GM12865 (cell line): ENCODE measurements around the gene ZNF19.

Experiments
- DNase-seq: peaks from one replicate; pipeline ENCODE4 v3.0.0; 2010; ENCODE audit warnings: low read depth
- H3K4me3 ChIP-seq: 2 replicates; pipeline ENCODE4 v1.5.1; 2011; ENCODE audit warnings: mild to moderate bottlenecking, low read depth, low read length, control low read depth
- TF ChIP-seq, protein P1 (sequence below): IDR thresholded peaks from 2 replicates; pipeline ENCODE4 v1.5.1; 2011; ENCODE audit warnings: low read length, control low read depth, low read depth, inconsistent platforms; ENCODE audit not compliant: insufficient read depth; ENCODE audit errors: missing control alignments

ZNF19 gene

DNA sequence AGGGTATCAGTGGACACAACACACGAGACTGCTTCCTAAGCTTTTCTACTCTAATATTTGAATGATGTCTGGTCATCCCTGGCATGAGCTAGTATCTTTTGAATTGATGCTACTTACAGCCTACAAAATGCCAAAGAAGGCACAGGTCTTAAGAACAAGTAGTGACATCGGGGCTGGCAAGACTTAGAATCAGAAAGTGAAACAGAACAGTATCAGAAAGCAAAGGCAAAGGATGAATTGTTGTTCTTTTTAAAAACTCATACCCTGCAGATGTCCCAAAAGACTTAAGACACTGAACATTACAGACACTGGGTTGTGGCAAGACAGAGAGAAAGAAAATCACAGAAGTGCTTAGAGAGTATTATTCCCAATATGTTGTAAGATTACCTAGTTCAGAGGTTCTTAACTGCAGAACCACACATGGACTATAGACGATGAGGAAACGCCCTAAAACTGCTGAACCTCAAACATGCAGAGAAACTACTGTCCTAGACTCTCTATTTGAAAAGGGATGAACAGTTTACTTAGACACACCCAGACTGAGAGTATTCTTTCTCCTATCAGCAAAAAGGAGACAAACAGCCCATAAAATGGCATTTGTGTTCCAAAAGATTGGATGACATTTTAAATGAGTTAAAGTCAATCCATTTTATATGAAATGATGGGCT, 12.5 kb downstream of the ZNF19 start:
- TF ChIP-seq, protein P1, sequence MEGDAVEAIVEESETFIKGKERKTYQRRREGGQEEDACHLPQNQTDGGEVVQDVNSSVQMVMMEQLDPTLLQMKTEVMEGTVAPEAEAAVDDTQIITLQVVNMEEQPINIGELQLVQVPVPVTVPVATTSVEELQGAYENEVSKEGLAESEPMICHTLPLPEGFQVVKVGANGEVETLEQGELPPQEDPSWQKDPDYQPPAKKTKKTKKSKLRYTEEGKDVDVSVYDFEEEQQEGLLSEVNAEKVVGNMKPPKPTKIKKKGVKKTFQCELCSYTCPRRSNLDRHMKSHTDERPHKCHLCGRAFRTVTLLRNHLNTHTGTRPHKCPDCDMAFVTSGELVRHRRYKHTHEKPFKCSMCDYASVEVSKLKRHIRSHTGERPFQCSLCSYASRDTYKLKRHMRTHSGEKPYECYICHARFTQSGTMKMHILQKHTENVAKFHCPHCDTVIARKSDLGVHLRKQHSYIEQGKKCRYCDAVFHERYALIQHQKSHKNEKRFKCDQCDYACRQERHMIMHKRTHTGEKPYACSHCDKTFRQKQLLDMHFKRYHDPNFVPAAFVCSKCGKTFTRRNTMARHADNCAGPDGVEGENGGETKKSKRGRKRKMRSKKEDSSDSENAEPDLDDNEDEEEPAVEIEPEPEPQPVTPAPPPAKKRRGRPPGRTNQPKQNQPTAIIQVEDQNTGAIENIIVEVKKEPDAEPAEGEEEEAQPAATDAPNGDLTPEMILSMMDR: no peak
- no peak overlapping the region for H3K4me3 ChIP-seq
- no peak for DNase-seq

DNA sequence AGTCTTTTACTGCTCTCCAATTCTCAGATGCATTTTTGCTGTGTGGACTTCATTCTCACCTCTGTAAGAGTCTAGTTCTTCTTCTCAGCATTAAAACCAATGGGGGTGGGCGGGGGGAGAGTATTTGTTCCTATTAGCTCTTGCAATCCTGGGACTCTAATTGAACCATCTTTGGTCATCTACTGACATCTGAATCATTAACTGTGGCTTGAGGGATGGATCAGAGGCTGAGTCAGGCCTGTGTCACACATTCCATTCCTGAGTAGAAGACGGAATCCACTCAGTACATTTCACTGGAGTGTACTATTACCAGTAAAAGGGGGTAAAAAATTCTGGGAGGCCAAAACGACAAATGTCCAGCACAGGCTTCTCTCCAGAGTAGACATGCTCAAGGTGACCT, 14.3 kb downstream of the ZNF19 start:
- no peak overlapping the region for H3K4me3 ChIP-seq
- TF ChIP-seq, protein P1: no peak
- no peak for DNase-seq

DNA sequence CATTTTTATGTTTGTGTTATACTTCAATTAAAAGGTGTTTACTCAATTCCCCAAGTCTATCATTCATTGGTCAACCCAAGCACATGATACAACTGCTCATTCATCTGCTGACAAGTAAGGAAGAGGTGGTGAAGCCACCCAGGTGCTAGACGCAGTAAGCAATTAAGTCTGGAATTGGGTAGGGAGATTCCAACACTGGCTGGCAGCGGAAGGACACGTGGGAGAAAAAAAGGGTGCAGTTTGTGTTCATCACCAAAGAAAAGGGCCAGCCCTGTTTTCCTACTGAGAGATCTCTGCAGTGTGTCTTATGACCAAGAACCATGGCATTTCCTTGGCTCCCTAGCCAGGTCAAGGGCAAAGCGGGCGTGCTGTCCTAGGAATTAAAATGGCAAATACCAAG, 15.2 kb downstream of the ZNF19 start:
- TF ChIP-seq, protein P1: no peak
- no peak overlapping the region for H3K4me3 ChIP-seq
- no peak for DNase-seq

DNA sequence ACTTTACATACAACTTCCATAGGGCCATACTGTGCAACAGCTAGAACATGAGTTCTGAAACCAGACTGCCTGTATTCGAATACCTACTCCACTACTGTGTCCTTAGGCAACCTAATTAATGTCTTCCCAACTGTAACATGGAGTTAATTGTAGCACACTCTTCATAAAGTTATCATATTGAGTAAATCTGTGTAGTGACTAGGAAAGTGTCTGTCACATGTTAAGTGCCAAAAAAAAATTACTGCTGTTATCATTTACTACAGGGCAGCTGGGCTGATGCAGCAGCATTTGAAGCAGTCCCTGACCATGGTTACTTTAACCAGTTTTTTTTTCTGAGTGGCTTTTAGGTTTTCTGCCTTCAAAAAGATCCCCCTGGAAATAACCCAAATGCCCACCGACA, 16.2 kb downstream of the ZNF19 start:
- TF ChIP-seq, protein P1: no peak
- no peak for DNase-seq
- no peak overlapping the region for H3K4me3 ChIP-seq

DNA sequence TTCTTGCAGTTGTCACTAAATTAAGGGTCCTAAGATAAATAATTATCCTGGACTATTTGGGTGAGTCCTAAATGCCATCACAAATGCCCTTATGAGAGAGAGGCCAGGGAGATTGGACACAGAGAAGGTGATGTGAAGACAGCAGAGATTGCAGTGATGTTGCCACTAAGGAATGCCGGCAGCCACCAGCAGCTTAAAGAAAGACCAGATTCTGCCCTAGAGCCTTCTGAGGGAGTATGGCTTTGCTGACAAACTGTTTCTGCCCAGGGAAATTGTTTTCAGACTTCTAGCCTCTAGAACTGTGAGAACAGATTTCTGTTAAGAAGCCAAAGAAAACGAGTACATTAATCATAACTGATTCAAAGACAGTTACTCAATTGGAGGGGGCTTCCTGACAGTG, 17.1 kb downstream of the ZNF19 start:
- H3K4me3 ChIP-seq: no peak overlapping the region
- DNase-seq: no peak
- TF ChIP-seq, protein P1: no peak

DNA sequence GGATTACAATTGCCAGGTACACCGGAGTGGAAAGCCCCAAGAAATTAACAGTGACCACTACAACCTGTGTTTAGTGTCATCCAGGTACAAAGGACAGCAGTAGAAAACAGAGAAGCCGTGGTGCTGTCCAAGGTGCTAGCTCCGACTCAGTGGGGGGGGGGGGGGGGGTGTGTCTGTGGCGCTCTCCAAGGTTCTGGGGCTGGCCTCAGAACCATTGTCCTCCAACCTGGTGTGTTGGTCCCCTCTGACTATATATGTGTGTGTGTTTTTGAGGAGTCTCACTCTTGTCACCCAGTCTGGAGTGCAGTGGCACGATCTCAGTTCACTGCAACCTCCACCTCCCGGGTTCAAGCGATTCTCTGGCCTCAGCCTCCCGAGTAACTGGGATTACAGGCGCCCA, 21.3 kb downstream of the ZNF19 start:
- no peak overlapping the region for H3K4me3 ChIP-seq
- DNase-seq: peak; percentile 38
- TF ChIP-seq, protein P1: no peak

DNA sequence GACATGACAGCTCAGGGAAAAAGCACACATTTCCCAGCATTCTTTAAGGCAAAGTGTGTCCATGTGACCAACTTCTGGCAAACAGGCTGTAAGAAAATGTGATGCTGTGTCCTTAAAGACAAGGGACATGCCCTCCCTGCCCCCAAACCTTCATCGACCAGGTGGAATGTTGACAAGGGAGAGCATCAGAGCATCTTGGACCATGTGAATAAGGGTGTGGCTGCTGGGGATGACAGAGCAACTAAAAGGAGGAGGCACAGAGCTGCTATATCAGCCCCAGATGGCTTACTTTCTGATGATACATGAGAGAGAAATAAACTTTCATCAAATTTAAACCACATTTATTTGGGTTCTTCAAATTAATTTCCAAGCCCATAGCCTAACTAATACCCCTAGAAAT, 24.9 kb downstream of the ZNF19 start:
- no peak for DNase-seq
- TF ChIP-seq, protein P1: no peak
- H3K4me3 ChIP-seq: no peak overlapping the region
